ENCODE data around the gene SSH2. TPM values are rescaled to one million over a fixed set of nuclear protein-coding genes. Genes with fewer than 3 reads are reported as not detected.
A peak's percentile ranks its signal among the peaks of the same experiment; 100 is the strongest.

The SSH2 gene
- total RNA-seq, 1 donor: 13.0 TPM

DNA sequence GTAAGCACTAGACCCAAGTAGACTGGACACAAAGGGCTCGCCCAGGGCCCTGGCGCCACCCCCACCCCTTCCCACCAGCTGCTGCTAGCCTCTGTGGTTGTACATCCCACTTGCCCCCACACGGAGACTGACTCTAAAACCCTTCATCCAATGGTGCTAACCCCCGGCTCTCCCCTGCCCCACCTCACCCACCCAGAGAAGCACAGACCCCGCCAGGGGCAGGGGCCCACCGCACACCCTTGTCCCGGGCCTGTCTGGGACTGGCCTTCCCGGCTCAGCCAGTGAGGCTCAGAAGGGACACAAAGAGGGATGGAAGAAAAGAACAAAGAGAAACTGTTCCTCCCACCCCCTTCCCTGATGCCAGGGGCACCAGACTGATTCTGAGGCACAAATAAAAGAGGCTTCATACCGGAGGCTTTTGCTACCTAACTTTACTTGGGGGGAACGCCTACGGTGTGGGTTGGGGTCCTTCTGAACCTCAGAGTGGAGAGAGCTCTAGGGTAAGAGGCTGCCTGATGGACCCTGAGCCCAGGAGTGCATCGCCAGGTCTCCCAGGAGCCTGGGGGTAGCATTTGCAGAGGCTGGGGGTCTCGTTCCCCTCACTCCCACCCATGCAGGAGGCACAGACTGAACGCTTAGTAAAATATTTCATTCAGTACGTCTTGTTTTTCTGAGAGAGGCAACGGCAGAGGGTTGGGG is 315.5 kb downstream of the SSH2 start:
- Histone ChIP-seq H3K4me1 (ENCODE audit: insufficient read depth, low read length) (peaks cover 12% of the 10 kb centered on the region), H3K4me2 (ENCODE audit: insufficient read depth, low read length) (no peak overlapping the region), H4K20me1 (ENCODE audit: insufficient read depth, low read length) (peaks cover 3% of the 10 kb centered on the region), H3K4me3 (ENCODE audit: insufficient read depth, low read length) (no peak overlapping the region), H3K36me3 (ENCODE audit: insufficient read depth, low read length) (no peaks in the 10 kb centered on the region), H3K27me3 (ENCODE audit: insufficient read depth, low read length) (no peaks in the 10 kb centered on the region), H2AFZ (ENCODE audit: low read length) (no peak overlapping the region), H3K79me2 (ENCODE audit: insufficient read depth, low read length) (no peaks in the 10 kb centered on the region), H3K27ac (ENCODE audit: low read depth, low read length) (no peak overlapping the region), H3K9me3 (ENCODE audit: low read depth, low read length) (no peaks in the 10 kb centered on the region)
- TF ChIP-seq, protein P1, sequence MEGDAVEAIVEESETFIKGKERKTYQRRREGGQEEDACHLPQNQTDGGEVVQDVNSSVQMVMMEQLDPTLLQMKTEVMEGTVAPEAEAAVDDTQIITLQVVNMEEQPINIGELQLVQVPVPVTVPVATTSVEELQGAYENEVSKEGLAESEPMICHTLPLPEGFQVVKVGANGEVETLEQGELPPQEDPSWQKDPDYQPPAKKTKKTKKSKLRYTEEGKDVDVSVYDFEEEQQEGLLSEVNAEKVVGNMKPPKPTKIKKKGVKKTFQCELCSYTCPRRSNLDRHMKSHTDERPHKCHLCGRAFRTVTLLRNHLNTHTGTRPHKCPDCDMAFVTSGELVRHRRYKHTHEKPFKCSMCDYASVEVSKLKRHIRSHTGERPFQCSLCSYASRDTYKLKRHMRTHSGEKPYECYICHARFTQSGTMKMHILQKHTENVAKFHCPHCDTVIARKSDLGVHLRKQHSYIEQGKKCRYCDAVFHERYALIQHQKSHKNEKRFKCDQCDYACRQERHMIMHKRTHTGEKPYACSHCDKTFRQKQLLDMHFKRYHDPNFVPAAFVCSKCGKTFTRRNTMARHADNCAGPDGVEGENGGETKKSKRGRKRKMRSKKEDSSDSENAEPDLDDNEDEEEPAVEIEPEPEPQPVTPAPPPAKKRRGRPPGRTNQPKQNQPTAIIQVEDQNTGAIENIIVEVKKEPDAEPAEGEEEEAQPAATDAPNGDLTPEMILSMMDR (IDR thresholded peaks at IDR 0.05; ENCODE audit: extremely low read depth, low read depth, low read length): no peak
- peak; percentile 58 for DNase-seq (ENCODE audit: insufficient read length, low spot score, missing footprints)

DNA sequence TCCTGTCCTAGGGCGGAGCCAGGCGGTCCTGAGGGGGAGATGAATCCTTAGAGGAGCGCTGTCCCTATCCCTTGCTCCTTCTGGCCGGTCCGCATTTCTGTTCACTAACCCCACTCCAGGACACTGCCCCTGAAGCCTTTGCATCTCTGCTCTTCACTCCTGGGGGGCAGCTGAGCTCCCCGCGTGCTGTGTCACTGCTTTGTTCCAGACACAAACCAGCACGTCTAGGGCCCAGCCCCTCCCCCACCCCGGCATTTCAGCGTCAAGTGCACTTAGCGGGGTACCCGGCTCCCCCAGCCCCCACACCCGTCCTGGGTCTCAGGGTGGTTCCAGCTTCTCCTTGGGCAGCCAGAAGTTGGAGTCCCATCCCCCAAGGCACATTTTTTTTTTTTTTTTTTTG is 316.2 kb downstream of the SSH2 start:
- Histone ChIP-seq H3K4me2 (ENCODE audit: insufficient read depth, low read length) (peak overlapping the region; percentile 79), H4K20me1 (ENCODE audit: insufficient read depth, low read length) (peaks cover 2% of the 10 kb centered on the region), H3K79me2 (ENCODE audit: insufficient read depth, low read length) (no peaks in the 10 kb centered on the region), H2AFZ (ENCODE audit: low read length) (no peak overlapping the region), H3K4me3 (ENCODE audit: insufficient read depth, low read length) (peak overlapping the region; percentile 54), H3K9me3 (ENCODE audit: low read depth, low read length) (no peaks in the 10 kb centered on the region), H3K36me3 (ENCODE audit: insufficient read depth, low read length) (no peaks in the 10 kb centered on the region), H3K4me1 (ENCODE audit: insufficient read depth, low read length) (peaks cover 6% of the 10 kb centered on the region), H3K27ac (ENCODE audit: low read depth, low read length) (no peak overlapping the region), H3K27me3 (ENCODE audit: insufficient read depth, low read length) (no peaks in the 10 kb centered on the region)
- TF ChIP-seq, protein P1 (IDR thresholded peaks at IDR 0.05; ENCODE audit: extremely low read depth, low read depth, low read length): no peak
- no peak for DNase-seq (ENCODE audit: insufficient read length, low spot score, missing footprints)

DNA sequence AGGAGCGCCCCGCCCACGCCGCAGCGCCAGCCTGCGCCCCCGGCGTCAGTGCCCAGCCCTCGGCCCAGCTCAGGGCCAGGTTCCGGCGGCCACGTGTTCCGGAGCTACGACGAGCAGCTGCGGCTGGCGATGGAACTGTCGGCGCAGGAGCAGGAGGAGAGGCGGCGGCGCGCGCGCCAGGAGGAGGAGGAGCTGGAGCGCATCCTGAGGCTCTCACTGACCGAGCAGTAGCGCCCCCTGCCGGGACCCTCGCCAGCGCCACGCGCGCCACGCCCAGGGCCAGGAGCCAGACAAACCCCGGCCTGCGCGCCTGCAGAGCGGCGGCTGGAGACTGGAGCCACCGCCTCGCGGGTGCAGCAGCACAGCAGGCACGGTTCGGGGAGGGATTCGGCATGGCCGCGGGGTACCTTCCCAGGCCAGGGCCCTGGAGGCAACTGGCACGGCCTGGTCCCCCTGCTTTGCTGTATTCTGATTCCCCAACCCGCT is 316.6 kb downstream of the SSH2 start:
- Histone ChIP-seq H3K27me3 (ENCODE audit: insufficient read depth, low read length) (no peaks in the 10 kb centered on the region), H3K4me2 (ENCODE audit: insufficient read depth, low read length) (peak overlapping the region; percentile 79), H2AFZ (ENCODE audit: low read length) (no peak overlapping the region), H3K27ac (ENCODE audit: low read depth, low read length) (no peak overlapping the region), H3K4me3 (ENCODE audit: insufficient read depth, low read length) (peak overlapping the region; percentile 54), H4K20me1 (ENCODE audit: insufficient read depth, low read length) (no peaks in the 10 kb centered on the region), H3K9me3 (ENCODE audit: low read depth, low read length) (no peaks in the 10 kb centered on the region), H3K4me1 (ENCODE audit: insufficient read depth, low read length) (peaks cover 6% of the 10 kb centered on the region), H3K79me2 (ENCODE audit: insufficient read depth, low read length) (no peaks in the 10 kb centered on the region), H3K36me3 (ENCODE audit: insufficient read depth, low read length) (no peaks in the 10 kb centered on the region)
- peak; percentile 99 for DNase-seq (ENCODE audit: insufficient read length, low spot score, missing footprints)
- TF ChIP-seq, protein P1 (IDR thresholded peaks at IDR 0.05; ENCODE audit: extremely low read depth, low read depth, low read length): peak; percentile 63

DNA sequence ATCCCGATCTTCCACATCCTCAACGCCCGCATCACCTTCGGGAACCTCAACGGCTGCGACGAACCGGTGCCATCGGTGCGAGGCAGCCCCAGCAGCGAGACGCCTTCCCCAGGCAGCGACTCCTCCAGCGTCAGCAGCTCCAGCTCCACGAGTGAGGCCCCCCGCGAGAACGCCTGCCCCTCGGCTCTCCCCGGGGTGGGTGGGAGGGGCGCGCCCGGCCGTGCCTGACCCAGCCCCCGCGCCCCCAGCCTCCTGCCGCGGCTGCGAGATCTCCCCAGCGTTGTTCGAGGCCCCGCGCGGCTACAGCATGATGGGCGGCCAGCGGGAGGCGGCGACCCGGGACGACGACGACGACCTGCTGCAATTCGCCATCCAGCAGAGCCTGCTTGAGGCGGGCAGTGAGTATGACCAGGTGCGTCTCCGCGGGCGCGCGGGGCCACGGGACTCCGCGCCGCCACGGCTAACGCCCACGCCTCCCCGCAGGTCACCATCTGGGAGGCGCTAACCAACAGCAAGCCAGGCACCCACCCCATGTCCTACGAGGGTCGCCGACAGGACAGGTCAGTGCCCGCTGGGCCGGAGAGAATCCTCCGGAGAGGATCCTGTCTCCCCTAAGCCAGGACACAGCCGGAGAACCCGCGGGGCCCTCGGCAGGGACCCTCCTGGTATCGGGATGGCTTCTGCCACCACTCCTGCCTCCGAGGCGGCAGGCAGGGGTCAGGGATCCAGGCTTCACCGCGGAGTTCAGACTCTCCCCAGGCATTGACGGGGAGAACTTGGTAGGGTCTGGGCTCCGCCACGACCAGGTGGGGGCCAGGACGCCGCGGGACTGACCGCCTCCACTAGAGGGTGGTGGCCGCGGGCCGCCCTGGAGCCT is 317.4 kb downstream of the SSH2 start:
- Histone ChIP-seq H3K4me1 (ENCODE audit: insufficient read depth, low read length) (peaks cover 6% of the 10 kb centered on the region), H3K79me2 (ENCODE audit: insufficient read depth, low read length) (no peaks in the 10 kb centered on the region), H3K27me3 (ENCODE audit: insufficient read depth, low read length) (no peaks in the 10 kb centered on the region), H3K9me3 (ENCODE audit: low read depth, low read length) (no peaks in the 10 kb centered on the region), H3K27ac (ENCODE audit: low read depth, low read length) (no peak overlapping the region), H3K36me3 (ENCODE audit: insufficient read depth, low read length) (no peaks in the 10 kb centered on the region), H4K20me1 (ENCODE audit: insufficient read depth, low read length) (no peaks in the 10 kb centered on the region), H3K4me3 (ENCODE audit: insufficient read depth, low read length) (peak overlapping the region; percentile 54), H3K4me2 (ENCODE audit: insufficient read depth, low read length) (peak overlapping the region; percentile 79), H2AFZ (ENCODE audit: low read length) (no peak overlapping the region)
- peak; percentile 58 for DNase-seq (ENCODE audit: insufficient read length, low spot score, missing footprints)
- TF ChIP-seq, protein P1 (IDR thresholded peaks at IDR 0.05; ENCODE audit: extremely low read depth, low read depth, low read length): no peak

Measured in osteoblast (primary cell).